ENCODE measurements around the gene AGK. TPM values are rescaled to one million over a fixed set of nuclear protein-coding genes. Genes with fewer than 3 reads are reported as not detected.

The AGK gene
- polyA plus RNA-seq, 2 of the 4 experiments (the other 2 are of a cell fraction) = 29.6 to 63.5 TPM

GRCh38 chr7:141679014-141679413 lies 127.8 kb downstream of the AGK start:
- TF ChIP-seq HDAC2 (IDR thresholded peaks at IDR 0.05) = no peak
- H3K27ac ChIP-seq = no peak overlapping the region
- ATAC-seq (no peak), FAIRE-seq (no peak), DNase-seq (ENCODE audit: low read depth in 1 of 2, low spot score in 1 of 2) (no peak)
- ChIA-PET CTCF (interaction anchor here (1.0 kb wide), 1 partner anchor 59 kb away, joined by 3 read pairs; the partner anchor contains the start of gene SSBP1), POLR2A (no interaction called here)
- H3K4me2 ChIP-seq = no peak overlapping the region
- peaks cover 8% of the 10 kb centered on the region; the same call in 2 of the 3 replicates for H3K4me1 ChIP-seq
- no peaks in the 10 kb centered on the region for H3K9me3 ChIP-seq
- no peak overlapping the region for H3K4me3 ChIP-seq

DNA sequence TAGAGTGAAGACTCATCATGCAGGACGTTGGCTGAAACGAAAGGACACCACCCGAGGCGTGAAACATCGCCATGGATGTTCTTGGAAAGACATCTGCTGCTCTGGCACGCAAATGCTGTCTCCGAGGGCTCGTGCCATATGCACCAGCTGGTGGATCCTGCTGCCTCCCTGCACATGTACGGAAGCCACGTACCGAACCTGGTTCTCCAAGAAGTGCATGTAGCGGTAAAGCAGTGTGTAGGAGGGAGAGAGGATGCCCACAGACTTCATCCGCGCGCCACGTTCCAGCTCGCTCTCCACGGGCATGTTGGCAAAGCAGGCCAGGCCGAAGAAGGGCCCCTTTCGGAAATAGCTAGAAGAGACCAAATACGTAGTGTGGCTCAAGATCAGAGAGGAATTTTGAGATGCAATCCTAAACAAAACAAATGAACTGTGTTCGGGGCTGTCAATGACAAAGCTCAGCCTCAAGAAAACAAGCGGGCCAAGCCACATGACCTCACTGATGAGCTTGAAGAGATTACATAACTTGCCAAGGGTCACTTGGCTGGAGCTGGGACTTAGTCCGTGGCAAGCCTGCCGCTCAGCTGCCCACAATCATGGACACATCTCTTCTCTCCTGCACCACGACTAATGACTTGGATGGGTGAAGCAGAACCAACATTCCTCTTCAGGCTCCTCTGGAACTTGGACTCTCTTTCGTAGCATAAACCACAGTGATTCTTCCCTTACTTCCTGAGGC lies 134.2 kb downstream of the AGK start:
- POLR2A ChIA-PET = no interaction called here
- WGBS (ENCODE audit: missing lambda C conversion rate) = 95% methylated on average over 25 of the region's 27 CpGs
- FAIRE-seq (no peak), DNase-seq (ENCODE audit: low read depth in 1 of 2, low spot score in 1 of 2) (no peak), ATAC-seq (no peak)
- CTCF ChIA-PET = interaction anchor here (1.0 to 1.6 kb wide), 5 partner anchors 12 to 53 kb away, joined by 3 to 4 read pairs (median 3); partner anchors contain the start of genes DENND11 and SSBP1
- TF ChIP-seq EHF (CRISPR knock-in tag; IDR thresholded peaks at IDR 0.05) = no peak
- TF ChIP-seq JUN (IDR thresholded peaks at IDR 0.05) = no peak
- TF ChIP-seq RNF2 (IDR thresholded peaks at IDR 0.05; ENCODE audit: borderline replicate concordance, low read depth) = no peak
- TF ChIP-seq SMC3 (IDR thresholded peaks at IDR 0.05) = no peak
- no peak for TF ChIP-seq CBX8 (IDR thresholded peaks at IDR 0.05)
- no peak for TF ChIP-seq ZFP36 (IDR thresholded peaks at IDR 0.05; ENCODE audit: borderline replicate concordance, partially characterized antibody)
- TF ChIP-seq HES2 (IDR thresholded peaks at IDR 0.05) = no peak
- TF ChIP-seq HEYL (CRISPR knock-in tag; IDR thresholded peaks at IDR 0.05) = no peak
- TF ChIP-seq ESRRA (IDR thresholded peaks at IDR 0.05; ENCODE audit: borderline replicate concordance, low read length) = no peak
- no peak for TF ChIP-seq ATOH8 (CRISPR knock-in tag; IDR thresholded peaks at IDR 0.05; ENCODE audit: low read depth)
- H3K4me3 ChIP-seq = no peak overlapping the region
- no peaks in the 10 kb centered on the region for H3K4me1 ChIP-seq
- H3K9me3 ChIP-seq = no peaks in the 10 kb centered on the region
- H3K4me2 ChIP-seq = no peak overlapping the region
- H3K27ac ChIP-seq = no peak overlapping the region

- ATAC-seq (no peak), DNase-seq (ENCODE audit: low read depth in 1 of 2, low spot score in 1 of 2) (no peak), FAIRE-seq (no peak)
- H3K4me1 ChIP-seq = no peaks in the 10 kb centered on the region
- H3K9me3 ChIP-seq = no peaks in the 10 kb centered on the region
- H3K27ac ChIP-seq = no peak overlapping the region
- H3K4me3 ChIP-seq = no peak overlapping the region
- H3K4me2 ChIP-seq = no peak overlapping the region
- TF ChIP-seq, protein P1, sequence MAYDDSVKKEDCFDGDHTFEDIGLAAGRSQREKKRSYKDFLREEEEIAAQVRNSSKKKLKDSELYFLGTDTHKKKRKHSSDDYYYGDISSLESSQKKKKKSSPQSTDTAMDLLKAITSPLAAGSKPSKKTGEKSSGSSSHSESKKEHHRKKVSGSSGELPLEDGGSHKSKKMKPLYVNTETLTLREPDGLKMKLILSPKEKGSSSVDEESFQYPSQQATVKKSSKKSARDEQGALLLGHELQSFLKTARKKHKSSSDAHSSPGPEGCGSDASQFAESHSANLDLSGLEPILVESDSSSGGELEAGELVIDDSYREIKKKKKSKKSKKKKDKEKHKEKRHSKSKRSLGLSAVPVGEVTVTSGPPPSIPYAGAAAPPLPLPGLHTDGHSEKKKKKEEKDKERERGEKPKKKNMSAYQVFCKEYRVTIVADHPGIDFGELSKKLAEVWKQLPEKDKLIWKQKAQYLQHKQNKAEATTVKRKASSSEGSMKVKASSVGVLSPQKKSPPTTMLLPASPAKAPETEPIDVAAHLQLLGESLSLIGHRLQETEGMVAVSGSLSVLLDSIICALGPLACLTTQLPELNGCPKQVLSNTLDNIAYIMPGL (CRISPR knock-in tag; IDR thresholded peaks at IDR 0.05; ENCODE audit: borderline replicate concordance) = no peak
- TF ChIP-seq HDAC2 (IDR thresholded peaks at IDR 0.05) (no peak), EHMT2 (IDR thresholded peaks at IDR 0.05; ENCODE audit: low read depth) (no peak), ZSCAN20 (CRISPR knock-in tag; IDR thresholded peaks at IDR 0.05) (no peak), TP53 (CRISPR knock-in tag; IDR thresholded peaks at IDR 0.05) (no peak), FOSL2 (IDR thresholded peaks at IDR 0.05) (no peak), FOSL2 (CRISPR knock-in tag; IDR thresholded peaks at IDR 0.05) (no peak), CHD2 (IDR thresholded peaks at IDR 0.05; ENCODE audit: low read length, partially characterized antibody) (no peak), NFE2L2 (conservative IDR thresholded peaks at IDR 0.05; ENCODE audit: low read length) (no peak), KDM5A (IDR thresholded peaks at IDR 0.05) (no peak), MYC (IDR thresholded peaks at IDR 0.05; ENCODE audit: borderline replicate concordance, low read length) (no peak), ZFP36 (IDR thresholded peaks at IDR 0.05; ENCODE audit: borderline replicate concordance, partially characterized antibody) (no peak), JUN (IDR thresholded peaks at IDR 0.05) (no peak), RNF2 (IDR thresholded peaks at IDR 0.05; ENCODE audit: borderline replicate concordance, low read depth) (no peak), CHD4 (IDR thresholded peaks at IDR 0.05; ENCODE audit: borderline replicate concordance) (no peak), RAD21 (conservative IDR thresholded peaks at IDR 0.05 in 1 of 2, IDR thresholded peaks at IDR 0.05 in 1 of 2) (no peak), RARB (CRISPR knock-in tag; IDR thresholded peaks at IDR 0.05) (no peak)
- TF ChIP-seq, protein P2, sequence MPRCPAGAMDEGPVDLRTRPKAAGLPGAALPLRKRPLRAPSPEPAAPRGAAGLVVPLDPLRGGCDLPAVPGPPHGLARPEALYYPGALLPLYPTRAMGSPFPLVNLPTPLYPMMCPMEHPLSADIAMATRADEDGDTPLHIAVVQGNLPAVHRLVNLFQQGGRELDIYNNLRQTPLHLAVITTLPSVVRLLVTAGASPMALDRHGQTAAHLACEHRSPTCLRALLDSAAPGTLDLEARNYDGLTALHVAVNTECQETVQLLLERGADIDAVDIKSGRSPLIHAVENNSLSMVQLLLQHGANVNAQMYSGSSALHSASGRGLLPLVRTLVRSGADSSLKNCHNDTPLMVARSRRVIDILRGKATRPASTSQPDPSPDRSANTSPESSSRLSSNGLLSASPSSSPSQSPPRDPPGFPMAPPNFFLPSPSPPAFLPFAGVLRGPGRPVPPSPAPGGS (IDR thresholded peaks at IDR 0.05) = no peak
- TF ChIP-seq, protein P3, sequence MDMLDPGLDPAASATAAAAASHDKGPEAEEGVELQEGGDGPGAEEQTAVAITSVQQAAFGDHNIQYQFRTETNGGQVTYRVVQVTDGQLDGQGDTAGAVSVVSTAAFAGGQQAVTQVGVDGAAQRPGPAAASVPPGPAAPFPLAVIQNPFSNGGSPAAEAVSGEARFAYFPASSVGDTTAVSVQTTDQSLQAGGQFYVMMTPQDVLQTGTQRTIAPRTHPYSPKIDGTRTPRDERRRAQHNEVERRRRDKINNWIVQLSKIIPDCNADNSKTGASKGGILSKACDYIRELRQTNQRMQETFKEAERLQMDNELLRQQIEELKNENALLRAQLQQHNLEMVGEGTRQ (IDR thresholded peaks at IDR 0.05) = no peak
- ChIA-PET CTCF (interaction anchor here (1.0 to 1.6 kb wide), 4 partner anchors 13 to 52 kb away, joined by 3 to 4 read pairs (median 3); partner anchors contain the start of genes DENND11 and SSBP1), POLR2A (no interaction called here)
- 85% methylated on average over 3 of the region's 3 CpGs for WGBS (ENCODE audit: missing lambda C conversion rate)
Observed at GRCh38 chr7:141686074-141686473, 134.9 kb downstream of the AGK start.

All from A549 (cell line).